Ovary (tissue), 3 donors: Measurements from ENCODE around the gene CATSPERE.

Experiments used
- CTCF ChIP-seq, 3 donors: fragments of 450-650 bp in 2 of 3; fragments of 200-600 bp in 1 of 3; IDR thresholded peaks; one replicate each; pipeline versions ENCODE4 v1.5.1 to v1.8.0; 2016 to 2022; ENCODE audit warnings: antibody characterized with exemption in 3 of 3, mild to moderate bottlenecking in 1 of 3
- POLR2A ChIP-seq: fragments of 450-650 bp; IDR thresholded peaks from one replicate; pipeline ENCODE4 v1.6.1; 2017; ENCODE audit warnings: antibody characterized with exemption, mild to moderate bottlenecking, moderate library complexity
- donor health status: DM: no; HTN: no; CAD: no.

- TF ChIP-seq POLR2A (no peak), CTCF (IDR thresholded peaks at IDR 0.05) (no peak)
Observed at GRCh38 chr1:244447552-244447951, 13.5 kb upstream of the CATSPERE start.
